GM12878 (cell line): ENCODE data around the gene CHRM3.

ENCODE experiments used
- BACH1 ChIP-seq: fragments of 450-650 bp; IDR thresholded peaks from 2 replicates; pipeline ENCODE4 v1.6.1; 2017; ENCODE audit warnings: mild to moderate bottlenecking, borderline replicate concordance
- EZH2 ChIP-seq: IDR thresholded peaks from 2 replicates; pipeline ENCODE4 v1.6.1; 2012; ENCODE audit warnings: low read depth, mild to moderate bottlenecking, control low read depth, inconsistent platforms, low read length, borderline replicate concordance; ENCODE audit not compliant: control insufficient read depth
- PAX5 ChIP-seq: IDR thresholded peaks from 2 replicates; pipeline ENCODE4 v1.6.1; 2011; ENCODE audit warnings: low read depth, low read length, borderline replicate concordance
- REST ChIP-seq: IDR thresholded peaks from 2 replicates; pipeline ENCODE4 v1.6.1; 2012; ENCODE audit warnings: mild to moderate bottlenecking, low read depth, low read length
- ZNF24 ChIP-seq: fragments of 450-650 bp; IDR thresholded peaks from 2 replicates; pipeline ENCODE4 v1.6.1; 2017; ENCODE audit warnings: antibody characterized with exemption, mild to moderate bottlenecking
- ZNF274 ChIP-seq: IDR thresholded peaks from one replicate; pipeline ENCODE4 v1.8.0; 2011; ENCODE audit not compliant: insufficient read length, insufficient read depth
- ZZZ3 ChIP-seq: IDR thresholded peaks from 2 replicates; pipeline ENCODE4 v1.6.1; 2011; ENCODE audit warnings: low read depth; ENCODE audit not compliant: control insufficient read depth, insufficient read length

- TF ChIP-seq EZH2 (no peak), ZZZ3 (no peak), ZNF24 (no peak), PAX5 (no peak), ZNF274 (no peak), REST (no peak), BACH1 (no peak)
Measured at GRCh38 chr1:239421811-239422210, 35.4 kb downstream of the CHRM3 start.
